Activated CD8-positive, alpha-beta memory T cell treated with anti-CD3 and anti-CD28 coated beads for 24 hours (primary cell): ENCODE results near the gene CDCA3.
A peak's percentile ranks its signal among the peaks of the same experiment; 100 is the strongest.

Experiments used
- DNase-seq: peaks from one replicate; pipeline ENCODE4 v3.0.0-alpha.2; 2020

CDCA3 gene

DNA sequence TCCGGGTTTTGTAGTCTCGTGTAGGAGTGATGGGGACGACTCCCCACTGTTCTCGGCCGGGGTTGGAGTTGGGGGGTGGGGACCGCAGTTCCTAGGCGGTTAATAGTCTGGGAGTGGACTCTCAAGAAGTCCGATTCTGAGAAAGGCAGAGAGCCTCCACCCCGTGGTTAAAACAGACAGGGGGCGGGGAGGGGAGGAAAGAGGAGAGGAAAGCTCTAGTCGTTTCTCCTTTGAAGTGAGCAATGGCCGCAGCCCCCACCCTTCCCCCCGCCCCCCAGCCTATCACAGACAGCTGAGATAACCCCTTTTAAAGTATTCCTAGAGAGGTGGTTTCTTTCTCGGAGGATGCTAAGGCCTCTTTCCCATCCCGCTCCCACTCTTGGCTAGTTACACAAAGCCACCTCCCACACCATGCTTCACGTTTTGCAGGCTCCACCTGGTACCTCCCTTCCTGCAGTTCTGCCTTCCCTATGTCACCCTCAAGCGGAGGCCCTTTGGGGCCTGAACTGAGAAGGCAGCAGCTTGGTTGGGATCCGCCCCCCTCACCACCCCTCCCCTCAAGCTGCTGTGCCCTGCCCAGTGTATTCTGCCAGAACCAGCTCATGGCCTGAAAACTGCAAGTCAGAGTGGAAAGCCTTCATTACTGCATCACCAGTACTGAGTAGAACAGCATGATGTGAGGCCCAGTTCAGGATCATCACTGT, 1.7 kb upstream of the CDCA3 start:
- peak; percentile 82 for DNase-seq

DNA sequence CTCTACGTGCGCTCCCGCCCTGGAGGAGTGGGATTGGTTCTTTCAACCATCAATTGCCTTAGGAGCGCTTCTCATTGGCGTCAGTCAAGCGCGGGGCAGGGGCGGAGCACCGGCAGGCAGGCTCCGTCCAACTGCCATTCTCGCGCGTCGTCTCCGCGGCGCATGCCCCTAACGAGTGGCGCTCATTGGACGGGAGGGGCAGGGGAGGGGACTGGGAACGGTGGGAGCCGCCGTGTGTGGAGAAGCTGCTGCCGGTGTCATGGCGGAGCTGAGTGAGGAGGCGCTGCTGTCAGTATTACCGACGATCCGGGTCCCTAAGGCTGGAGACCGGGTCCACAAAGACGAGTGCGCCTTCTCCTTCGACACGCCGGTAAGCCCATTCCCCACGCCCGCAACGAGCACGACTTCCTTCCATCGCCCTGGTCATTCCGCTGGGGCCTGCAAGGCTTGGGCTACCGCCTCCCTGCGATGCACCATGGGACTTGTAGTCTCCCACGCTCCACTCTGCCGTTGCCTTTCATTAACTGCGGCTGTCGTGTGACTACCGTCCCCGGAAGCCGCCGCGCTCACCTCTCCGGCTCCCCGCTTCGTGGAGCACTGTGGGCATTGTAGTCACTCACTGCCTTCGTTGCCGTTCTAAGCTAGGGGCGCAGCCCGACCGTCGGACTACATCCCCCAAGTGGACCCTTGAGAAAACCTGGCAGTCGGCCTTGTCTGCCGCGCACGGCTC, 1.0 kb upstream of the CDCA3 start, which contains the start of gene USP5:
Gene USP5, plus strand, starts transcription at position 230 of the 730 bp plus-strand sequence. Its CDS starts 30 bp downstream, at position 260.
- peak; percentile 98 for DNase-seq

- DNase-seq, result no peak
Observed at GRCh38 chr12:6850796-6851152, 312 bp downstream of the CDCA3 start.

GRCh38 chr12:6849976-6850560, 1.0 kb downstream of the CDCA3 start:
- no peak for DNase-seq

- no peak for DNase-seq
Observed at GRCh38 chr12:6849427-6849826, 1.7 kb downstream of the CDCA3 start.

GRCh38 chr12:6847676-6848075, 3.4 kb downstream of the CDCA3 start:
- DNase-seq, result no peak

DNA sequence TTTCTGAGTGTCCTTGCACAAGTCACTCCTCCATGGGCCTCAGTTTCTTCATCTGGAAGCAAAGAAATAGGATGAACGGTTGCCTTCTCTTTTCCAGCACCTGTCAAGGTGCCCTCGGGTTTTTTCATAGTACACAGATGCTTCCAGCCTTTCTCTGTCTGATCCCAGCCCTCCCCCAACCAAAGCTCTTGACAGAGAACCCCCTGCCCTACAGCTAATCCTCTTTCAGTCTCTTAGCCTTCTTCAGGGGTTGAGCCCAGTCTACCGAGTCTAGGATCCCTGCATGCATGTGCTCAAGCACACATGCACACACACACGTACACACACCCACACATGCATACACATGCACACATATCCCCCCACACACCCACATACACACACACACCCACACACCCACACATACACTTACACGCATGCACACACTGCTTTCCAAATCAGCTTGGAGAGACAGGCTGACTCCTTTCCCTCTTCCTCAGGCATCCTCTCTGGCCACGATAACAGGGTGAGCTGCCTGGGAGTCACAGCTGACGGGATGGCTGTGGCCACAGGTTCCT, 4.7 kb downstream of the CDCA3 start:
- DNase-seq, result no peak

DNA sequence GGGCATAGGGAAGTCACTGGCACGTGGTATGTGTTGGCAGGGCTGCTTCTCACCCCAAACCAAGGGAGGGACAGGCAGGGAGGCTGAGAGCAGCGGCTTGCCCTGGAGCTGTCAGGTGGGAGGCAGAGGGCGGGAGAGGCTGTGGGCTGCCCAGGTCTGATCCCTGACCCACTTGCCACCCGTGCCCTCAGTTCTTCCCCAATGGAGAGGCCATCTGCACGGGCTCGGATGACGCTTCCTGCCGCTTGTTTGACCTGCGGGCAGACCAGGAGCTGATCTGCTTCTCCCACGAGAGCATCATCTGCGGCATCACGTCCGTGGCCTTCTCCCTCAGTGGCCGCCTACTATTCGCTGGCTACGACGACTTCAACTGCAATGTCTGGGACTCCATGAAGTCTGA, 5.7 kb downstream of the CDCA3 start:
- no peak for DNase-seq

- no peak for DNase-seq
Observed at GRCh38 chr12:6843118-6843902, 7.8 kb downstream of the CDCA3 start.

GRCh38 chr12:6842075-6842474, 9.0 kb downstream of the CDCA3 start:
- no peak for DNase-seq

DNA sequence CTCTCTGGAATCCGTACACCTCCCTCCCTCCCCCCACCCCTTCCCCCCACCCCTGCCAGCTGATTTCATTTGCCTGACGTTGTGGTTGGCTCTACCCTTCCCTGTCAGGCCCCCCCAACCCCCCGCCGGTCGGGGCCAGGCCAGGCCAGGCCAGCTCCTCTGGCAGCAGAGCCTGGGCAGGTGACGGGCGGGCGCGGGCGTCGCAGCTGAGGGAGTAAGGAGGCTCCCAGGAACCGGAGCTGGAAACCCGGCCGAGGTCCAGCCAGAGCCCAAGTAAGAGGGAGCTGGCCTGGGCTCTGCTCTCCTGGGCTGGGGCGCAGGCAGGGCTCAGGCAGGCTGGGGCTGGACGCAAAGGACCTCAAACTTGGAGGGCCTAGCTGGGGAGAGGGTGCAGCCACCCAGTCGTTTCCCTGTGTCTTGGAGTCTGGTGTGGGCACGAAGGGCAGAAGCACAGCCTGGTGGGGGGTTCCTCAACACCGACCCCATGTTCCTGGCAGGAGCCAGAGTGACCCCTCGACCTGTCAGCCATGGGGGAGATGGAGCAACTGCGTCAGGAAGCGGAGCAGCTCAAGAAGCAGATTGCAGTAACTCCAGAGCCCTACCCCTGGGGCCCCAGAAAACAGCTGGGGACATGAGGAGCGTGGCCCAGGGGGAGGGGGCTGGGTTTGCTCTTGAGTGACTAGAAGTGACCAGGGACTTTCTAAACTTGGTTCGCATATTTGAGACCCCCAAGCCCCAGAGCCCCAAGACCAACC, 10.1 kb downstream of the CDCA3 start, which contains the start of gene GNB3:
Gene GNB3, plus strand, starts transcription at position 165 of the 755 bp plus-strand sequence. Its CDS starts 363 bp downstream, at position 528.
- DNase-seq, result no peak

GRCh38 chr12:6840330-6840729, 10.8 kb downstream of the CDCA3 start:
- DNase-seq, result no peak

GRCh38 chr12:6839482-6840201, 11.4 kb downstream of the CDCA3 start:
- DNase-seq, result no peak

DNA sequence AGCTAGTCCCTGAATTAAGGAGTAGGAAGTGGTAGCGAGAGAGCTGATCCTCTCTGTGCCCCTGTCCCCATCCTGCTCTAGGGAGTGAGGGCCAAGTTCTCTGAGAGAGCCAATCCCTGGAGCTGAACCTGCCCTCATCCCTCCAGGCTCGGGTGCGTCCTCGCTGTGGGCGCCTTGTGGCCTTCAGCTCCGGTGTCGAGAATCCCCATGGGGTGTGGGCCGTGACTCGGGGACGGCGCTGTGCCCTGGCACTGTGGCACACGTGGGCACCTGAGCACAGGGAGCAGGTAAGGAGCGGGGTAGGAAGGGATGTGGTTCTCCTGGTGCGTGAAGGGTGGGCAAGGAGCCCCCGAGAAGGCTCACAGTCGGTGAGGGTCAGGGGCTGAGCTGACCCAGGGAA, 12.2 kb downstream of the CDCA3 start:
- DNase-seq, result no peak

DNA sequence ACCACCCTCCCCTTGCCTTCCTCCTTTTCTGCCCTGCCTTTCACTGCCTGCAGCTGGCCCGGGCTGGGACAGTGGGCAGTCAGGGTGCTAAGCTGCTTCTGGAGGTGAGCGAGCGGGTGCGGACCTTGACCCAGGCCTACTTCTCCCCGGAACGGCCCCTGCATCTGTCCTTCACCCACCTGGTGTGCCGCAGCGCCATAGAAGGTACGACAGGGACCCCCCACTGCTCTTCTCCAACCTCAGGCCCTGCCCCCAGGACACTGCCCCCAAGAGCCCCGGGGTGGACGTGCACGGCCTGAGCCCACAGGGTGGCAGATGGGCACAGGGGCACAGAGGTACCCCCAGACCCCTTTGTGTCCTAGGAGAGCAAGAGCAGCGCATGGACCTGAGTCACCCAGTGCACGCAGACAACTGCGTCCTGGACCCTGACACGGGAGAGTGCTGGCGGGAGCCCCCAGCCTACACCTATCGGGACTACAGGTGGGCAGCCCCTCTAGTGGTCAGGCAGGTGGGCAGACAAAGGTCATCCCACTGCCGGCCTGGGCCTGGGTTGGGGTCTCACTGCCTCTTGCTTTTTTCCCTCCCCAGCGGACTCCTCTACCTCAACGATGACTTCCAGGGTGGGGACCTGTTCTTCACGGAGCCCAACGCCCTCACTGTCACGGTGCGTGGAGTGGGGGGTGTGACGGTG, 13.6 kb downstream of the CDCA3 start:
- DNase-seq, result no peak

GRCh38 chr12:6836851-6837250, 14.2 kb downstream of the CDCA3 start:
- no peak for DNase-seq

- no peak for DNase-seq
Observed at GRCh38 chr12:6834873-6835272, 16.2 kb downstream of the CDCA3 start.

GRCh38 chr12:6834254-6834653, 16.8 kb downstream of the CDCA3 start:
- DNase-seq, result no peak

- no peak for DNase-seq
Observed at GRCh38 chr12:6833189-6833890, 17.7 kb downstream of the CDCA3 start.

GRCh38 chr12:6832125-6832524, 19.0 kb downstream of the CDCA3 start:
- no peak for DNase-seq
